Loucy (cell line): ENCODE data around the gene DUSP7.

Experiments
- CTCF ChIP-seq: fragments of 200-600 bp; sonication (generic); conservative IDR thresholded peaks from 2 replicates; pipeline ENCODE4 v1.5.1; 2014; ENCODE audit warnings: mild to moderate bottlenecking, antibody characterized with exemption, low read length
- EZH2phosphoT487 ChIP-seq: fragments of 200-600 bp; IDR thresholded peaks from 2 replicates; pipeline ENCODE4 v1.6.1; 2018; ENCODE audit warnings: antibody characterized with exemption, mild to moderate bottlenecking, moderate library complexity, borderline replicate concordance

GRCh38 chr3:52069135-52069534, 12.8 kb upstream of the DUSP7 start:
- TF ChIP-seq EZH2phosphoT487 (no peak), CTCF (no peak)
